GM12865 (cell line): ENCODE data around the gene CTPS2.
"Not testable (repeated sequence)": the region's sequence is repeated elsewhere in the genome, so short reads cannot be mapped to it uniquely, and the experiment has no call there.

ENCODE experiments used
- DNase-seq: peaks from one replicate; pipeline ENCODE4 v3.0.0; 2010; ENCODE audit warnings: low read depth
- H3K4me3 ChIP-seq: 2 replicates; pipeline ENCODE4 v1.5.1; 2011; ENCODE audit warnings: mild to moderate bottlenecking, low read depth, low read length, control low read depth
- CTCF ChIP-seq: IDR thresholded peaks from 2 replicates; pipeline ENCODE4 v1.5.1; 2011; ENCODE audit warnings: low read length, control low read depth, low read depth, inconsistent platforms; ENCODE audit not compliant: insufficient read depth; ENCODE audit errors: missing control alignments

The CTPS2 gene

DNA sequence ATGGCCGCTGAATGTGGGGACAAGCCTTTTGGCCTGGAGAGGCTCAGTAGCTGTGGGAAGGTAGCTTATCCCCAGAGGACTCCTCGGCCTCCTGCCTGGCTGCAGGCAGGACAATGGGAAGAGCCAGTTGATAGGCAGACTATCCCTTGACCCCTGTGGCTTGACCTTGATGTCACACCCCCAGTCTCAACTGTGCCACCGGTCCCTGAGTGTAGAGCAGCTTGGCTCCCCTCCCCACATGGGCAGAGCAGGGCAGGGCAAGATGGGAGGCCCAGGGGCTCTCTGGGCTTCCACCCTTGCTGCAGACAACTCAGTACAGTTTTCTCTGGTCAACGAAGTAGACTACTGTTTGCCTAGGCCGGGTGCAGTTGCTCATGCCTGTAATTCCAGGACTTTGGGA lies 32.6 kb upstream of the CTPS2 start:
- H3K4me3 ChIP-seq: no peak overlapping the region
- TF ChIP-seq CTCF: no peak
- no peak for DNase-seq

GRCh38 chrX:16743604-16744325 lies 31.3 kb upstream of the CTPS2 start:
- H3K4me3 ChIP-seq: no peak overlapping the region
- no peak for TF ChIP-seq CTCF
- no peak for DNase-seq

DNA sequence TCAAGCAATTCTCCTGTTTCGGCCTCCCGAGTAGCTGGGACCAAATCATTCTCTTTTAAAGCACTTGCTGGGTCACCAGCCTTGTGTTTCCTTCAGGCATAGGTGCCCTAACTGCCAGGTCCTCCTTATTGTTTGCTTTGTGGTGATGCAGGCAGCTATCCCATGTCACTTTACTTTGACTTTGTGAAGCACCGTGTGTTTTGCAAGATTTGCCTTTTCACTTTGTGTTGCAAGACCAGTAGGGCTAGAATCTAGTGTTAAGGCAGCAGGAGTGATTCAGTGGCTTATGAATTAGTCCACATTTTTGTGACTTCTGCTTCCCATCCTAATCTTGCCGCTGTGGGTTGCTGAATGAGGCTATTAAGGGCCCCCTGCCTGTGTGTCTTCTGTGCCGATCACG lies 27.1 kb upstream of the CTPS2 start:
- DNase-seq: no peak

GRCh38 chrX:16737024-16737423 lies 24.6 kb upstream of the CTPS2 start:
- H3K4me3 ChIP-seq: no peak overlapping the region
- TF ChIP-seq CTCF: no peak

More for the DNA sequence above, 27.1 kb upstream of the CTPS2 start:
- no peak overlapping the region for H3K4me3 ChIP-seq
- no peak for TF ChIP-seq CTCF

DNA sequence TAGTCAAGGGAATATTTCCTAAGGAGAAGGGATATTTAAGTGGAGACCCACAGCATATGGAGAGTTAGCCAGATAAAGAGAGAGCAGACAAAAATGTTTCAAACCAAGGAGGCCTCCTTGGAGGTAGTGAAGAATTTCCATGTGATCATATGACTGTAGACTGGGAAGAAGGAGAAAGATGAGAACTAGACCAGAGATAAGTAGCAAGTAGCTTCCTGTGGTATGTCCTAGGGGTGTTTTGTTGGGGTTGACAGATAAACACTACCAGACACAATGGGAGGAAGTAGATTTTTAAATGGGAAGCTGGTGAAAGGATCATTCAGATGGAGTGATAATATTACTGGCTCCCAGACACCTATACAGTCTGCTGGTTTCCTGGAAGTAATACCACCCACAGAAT lies 20.5 kb upstream of the CTPS2 start:
- no peak for TF ChIP-seq CTCF
- DNase-seq: no peak
- H3K4me3 ChIP-seq: no peak overlapping the region

More at GRCh38 chrX:16737024-16737423, 24.6 kb upstream of the CTPS2 start:
- no peak for DNase-seq

DNA sequence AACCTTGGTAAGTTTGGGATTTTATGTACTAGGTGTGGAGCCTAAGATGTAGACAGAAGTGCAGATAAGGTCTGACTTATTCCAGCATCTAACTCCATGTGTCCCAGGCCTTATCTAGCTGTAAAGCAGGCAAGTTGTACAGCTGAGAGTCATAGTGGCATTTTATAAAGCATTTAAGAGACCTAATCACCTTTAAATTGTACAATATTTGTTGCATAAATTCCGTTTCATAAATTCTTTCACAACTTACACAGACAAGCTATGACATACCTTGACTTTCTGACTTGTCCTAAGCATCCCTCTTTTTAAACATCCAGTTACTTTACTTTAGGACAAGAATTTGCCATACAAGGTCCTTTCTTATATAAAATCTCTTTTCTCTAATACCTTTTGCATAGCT lies 18.0 kb upstream of the CTPS2 start:
- no peak for DNase-seq
- TF ChIP-seq CTCF: no peak
- H3K4me3 ChIP-seq: no peak overlapping the region

GRCh38 chrX:16727637-16728036 lies 15.2 kb upstream of the CTPS2 start:
- TF ChIP-seq CTCF: no peak
- DNase-seq: no peak
- no peak overlapping the region for H3K4me3 ChIP-seq

DNA sequence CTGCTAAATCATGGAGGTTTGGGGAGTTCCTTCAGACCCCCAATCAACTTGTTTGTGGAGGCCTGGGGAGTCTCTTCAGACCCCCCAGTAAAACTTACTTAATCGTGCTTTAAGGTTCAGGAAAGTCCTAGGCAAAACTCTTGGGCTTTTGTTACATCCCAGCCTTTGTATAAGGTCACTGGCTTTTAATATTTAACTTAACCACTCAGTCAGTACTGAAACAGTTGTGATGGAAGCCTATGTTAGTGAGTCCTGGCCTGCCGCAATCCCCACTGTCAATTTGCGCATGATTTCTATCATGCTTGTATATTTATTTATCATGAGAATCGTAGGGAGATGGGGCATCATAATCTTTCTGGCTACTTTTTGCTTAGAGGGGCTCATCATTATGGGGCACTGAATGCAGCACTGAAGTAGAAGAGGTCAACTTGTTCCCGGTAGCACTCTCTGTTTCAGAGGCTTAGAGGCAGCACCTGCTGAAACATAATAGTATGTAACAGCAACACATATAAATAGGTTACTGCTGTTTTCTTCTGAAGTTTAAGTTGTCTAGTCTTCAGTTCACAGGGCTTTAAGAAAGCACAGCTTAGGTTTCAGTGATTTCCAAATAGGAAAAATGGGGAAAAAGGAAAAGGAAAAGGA lies 14.0 kb upstream of the CTPS2 start:
- DNase-seq, H3K4me3 ChIP-seq: not testable (repeated sequence)
